Neural cell (in vitro differentiated cells): Measurements from ENCODE around the gene BIRC5. TPM values are rescaled to one million over a fixed set of nuclear protein-coding genes. Genes with fewer than 3 reads are reported as not detected.

ENCODE experiments used
- H2AFZ ChIP-seq: fragments of 200-600, 300-800 bp; sonication (generic), shearing (Covaris generic); 2 replicates; pipeline ENCODE4 v1.6.0; 2014; ENCODE audit warnings: low read depth, mild to moderate bottlenecking, antibody characterized with exemption, low read length, moderate library complexity
- H3F3A ChIP-seq: fragments of 200-600 bp; shearing (Covaris generic); 2 replicates; pipeline ENCODE4 v1.6.1; 2016; ENCODE audit warnings: mild to moderate bottlenecking, moderate library complexity, mixed read lengths, antibody characterized with exemption, low read length; ENCODE audit not compliant: insufficient read depth, poor library complexity, severe bottlenecking
- H3K27ac ChIP-seq: fragments of 200-600, 300-800 bp; sonication (generic), shearing (Covaris generic); 2 replicates; pipeline ENCODE4 v1.5.1; 2014; ENCODE audit warnings: mild to moderate bottlenecking, low read length, moderate library complexity
- H3K27me3 ChIP-seq: fragments of 300-800, 200-600 bp; sonication (generic), shearing (Covaris generic); 2 replicates; pipeline ENCODE4 v1.6.0; 2014; ENCODE audit warnings: mild to moderate bottlenecking, low read depth, low read length, moderate library complexity; ENCODE audit not compliant: insufficient read depth
- H3K36me3 ChIP-seq: fragments of 300-800, 200-600 bp; sonication (generic), shearing (Covaris generic); 2 replicates; pipeline ENCODE4 v1.5.1; 2014; ENCODE audit warnings: mild to moderate bottlenecking, antibody characterized with exemption, low read length, moderate library complexity; ENCODE audit not compliant: insufficient read depth
- H3K4me2 ChIP-seq: fragments of 300-800, 200-600 bp; sonication (generic), shearing (Covaris generic); 2 replicates; pipeline ENCODE4 v1.6.0; 2014; ENCODE audit warnings: mild to moderate bottlenecking, low read length
- H3K4me3 ChIP-seq: fragments of 300-800, 200-600 bp; sonication (generic), shearing (Covaris generic); 2 replicates; pipeline ENCODE4 v1.5.1; 2014; ENCODE audit warnings: mild to moderate bottlenecking, low read length, moderate library complexity
- H3K79me2 ChIP-seq: fragments of 200-600 bp; shearing (Covaris generic); replicated peaks from 2 replicates; pipeline ENCODE4 v1.6.0; 2014; ENCODE audit warnings: mild to moderate bottlenecking, low read length, moderate library complexity; ENCODE audit not compliant: insufficient read depth
- H3K9ac ChIP-seq: fragments of 300-800, 200-600 bp; sonication (generic), shearing (Covaris generic); 2 replicates; pipeline ENCODE4 v1.6.1; 2016; ENCODE audit warnings: mild to moderate bottlenecking, low read length, mixed read lengths
- H3K9me2 ChIP-seq: fragments of 200-600 bp; shearing (Covaris generic); 2 replicates; pipeline ENCODE4 v1.6.1; 2016; ENCODE audit warnings: mild to moderate bottlenecking, low read length, mixed read lengths; ENCODE audit not compliant: insufficient read depth
- H3K9me3 ChIP-seq: fragments of 200-600, 300-800 bp; sonication (generic), shearing (Covaris generic); 2 replicates; pipeline ENCODE4 v1.6.1; 2016; ENCODE audit warnings: mild to moderate bottlenecking, mixed run types, low read length, moderate library complexity, mixed read lengths
- H4K20me1 ChIP-seq: fragments of 200-600 bp; shearing (Covaris generic); 2 replicates; pipeline ENCODE4 v1.6.1; 2016; ENCODE audit warnings: mild to moderate bottlenecking, mixed run types; ENCODE audit not compliant: insufficient read depth
- CTCF ChIP-seq: fragments of 450-650 bp; IDR thresholded peaks from 2 replicates; pipeline ENCODE4 v1.5.1; 2014; ENCODE audit warnings: antibody characterized with exemption, mild to moderate bottlenecking, moderate library complexity; ENCODE audit not compliant: poor library complexity, severe bottlenecking
- EP300 ChIP-seq: fragments of 450-650 bp; conservative IDR thresholded peaks from 2 replicates; pipeline ENCODE4 v1.6.1; 2014; ENCODE audit warnings: antibody characterized with exemption, mild to moderate bottlenecking, moderate library complexity; ENCODE audit not compliant: poor library complexity, severe bottlenecking
- EZH2 ChIP-seq: fragments of 200-600, 300-800 bp; shearing (Covaris generic), sonication (generic); IDR thresholded peaks from 2 replicates; pipeline ENCODE4 v1.6.1; 2014; ENCODE audit warnings: antibody characterized with exemption, low read length, borderline replicate concordance, mild to moderate bottlenecking; ENCODE audit not compliant: insufficient read depth, poor library complexity, severe bottlenecking
- MXI1 ChIP-seq: fragments of 450-650 bp; conservative IDR thresholded peaks from 2 replicates; pipeline ENCODE4 v1.6.1; 2014; ENCODE audit warnings: antibody characterized with exemption, mild to moderate bottlenecking; ENCODE audit not compliant: poor library complexity, severe bottlenecking
- POLR2AphosphoS5 ChIP-seq: IDR thresholded peaks from 2 replicates; pipeline ENCODE4 v1.6.1; 2012
- RAD21 ChIP-seq: fragments of 450-650 bp; conservative IDR thresholded peaks from 2 replicates; pipeline ENCODE4 v1.6.1; 2014; ENCODE audit warnings: antibody characterized with exemption, mild to moderate bottlenecking, moderate library complexity
- REST ChIP-seq: IDR thresholded peaks from 2 replicates; pipeline ENCODE4 v1.6.1; 2012; ENCODE audit warnings: borderline replicate concordance
- SMC3 ChIP-seq: fragments of 450-650 bp; conservative IDR thresholded peaks from 2 replicates; pipeline ENCODE4 v1.6.1; 2014; ENCODE audit warnings: antibody characterized with exemption, mild to moderate bottlenecking, moderate library complexity; ENCODE audit not compliant: poor library complexity
- TAF1 ChIP-seq: IDR thresholded peaks from 2 replicates; pipeline ENCODE4 v1.6.1; 2012; ENCODE audit warnings: low read depth
- polyA plus RNA-seq: library from polyadenylated mRNA; depleted of rRNA; stranded (reverse); fragments of >200 nt; gene quantifications from 2 replicates; pipeline ENCODE4 v1.2.3, GENCODE V29; 2014

BIRC5 gene
- polyA plus RNA-seq, 1 donor from 2014 or later: 1.4 TPM

- Histone ChIP-seq H2AFZ (no peak overlapping the region), H3K4me2 (no peak overlapping the region), H3F3A (no peaks in the 10 kb centered on the region), H3K9me3 (no peaks in the 10 kb centered on the region), H4K20me1 (no peaks in the 10 kb centered on the region), H3K9ac (no peak overlapping the region), H3K79me2 (no peaks in the 10 kb centered on the region), H3K36me3 (no peaks in the 10 kb centered on the region), H3K4me3 (no peak overlapping the region), H3K27me3 (no peaks in the 10 kb centered on the region), H3K27ac (no peak overlapping the region), H3K9me2 (no peaks in the 10 kb centered on the region)
- TF ChIP-seq REST (no peak), MXI1 (no peak), RAD21 (no peak), CTCF (no peak), EZH2 (no peak), SMC3 (no peak), POLR2AphosphoS5 (no peak), EP300 (no peak), TAF1 (no peak)
These were observed 17.3 kb upstream of the BIRC5 start for GRCh38 chr17:78196716-78197115.

DNA sequence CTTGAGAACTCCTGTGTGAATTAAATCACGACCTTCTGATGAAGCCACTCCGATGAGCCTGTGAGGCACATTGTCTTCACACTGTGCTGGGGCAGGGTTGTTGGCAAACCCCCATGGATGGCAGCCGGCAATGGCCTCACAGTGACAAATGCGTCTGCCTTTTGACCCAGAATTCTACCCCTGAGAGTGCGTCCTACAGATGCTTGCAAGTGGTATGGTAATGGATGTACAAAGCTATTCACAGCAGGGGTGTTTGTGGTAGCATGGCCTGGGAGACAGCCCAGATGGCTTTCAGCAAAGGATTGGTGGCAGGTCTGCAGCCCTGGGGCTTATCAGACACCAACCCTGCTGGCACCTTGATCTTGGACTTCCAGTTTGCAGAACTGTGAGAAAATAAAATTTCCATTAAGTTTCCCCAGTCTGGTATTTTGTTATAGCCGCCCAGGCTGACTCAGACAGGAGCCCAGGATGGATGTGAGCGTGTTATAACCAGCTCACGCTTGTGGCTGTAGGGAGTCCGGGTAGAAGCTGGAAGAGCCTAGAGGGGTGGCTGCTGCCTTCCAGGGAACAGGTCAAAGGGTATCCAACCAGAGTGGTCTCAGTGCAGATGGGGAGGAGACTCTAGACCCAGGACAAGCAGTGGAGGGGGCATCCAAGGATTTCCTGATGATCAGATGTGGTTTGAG lies 16.8 kb upstream of the BIRC5 start:
- no peak overlapping the region for H3K27ac ChIP-seq
- H3K36me3 ChIP-seq: no peaks in the 10 kb centered on the region
- H3F3A ChIP-seq: no peaks in the 10 kb centered on the region
- TF ChIP-seq POLR2AphosphoS5: no peak
- no peak for TF ChIP-seq MXI1
- TF ChIP-seq SMC3: no peak
- no peak for TF ChIP-seq REST
- no peak for TF ChIP-seq CTCF
- no peak for TF ChIP-seq EZH2
- TF ChIP-seq TAF1: no peak
- TF ChIP-seq RAD21: no peak
- no peak for TF ChIP-seq EP300
- no peaks in the 10 kb centered on the region for H3K79me2 ChIP-seq
- no peak overlapping the region for H2AFZ ChIP-seq
- H3K4me2 ChIP-seq: no peak overlapping the region
- no peaks in the 10 kb centered on the region for H3K9me2 ChIP-seq
- H3K9me3 ChIP-seq: no peaks in the 10 kb centered on the region
- H4K20me1 ChIP-seq: no peaks in the 10 kb centered on the region
- H3K27me3 ChIP-seq: no peaks in the 10 kb centered on the region
- no peak overlapping the region for H3K4me3 ChIP-seq
- no peak overlapping the region for H3K9ac ChIP-seq
